HG03064 (cell line): Measurements from ENCODE around the gene ROS1.

Source experiments
- ATAC-seq: cut with Tn5 transposase; IDR thresholded peaks from one replicate; pipeline ENCODE4 v1.9.1; 2021; ENCODE audit warnings: low read depth; ENCODE audit not compliant: unreplicated experiment

Gene ROS1

DNA sequence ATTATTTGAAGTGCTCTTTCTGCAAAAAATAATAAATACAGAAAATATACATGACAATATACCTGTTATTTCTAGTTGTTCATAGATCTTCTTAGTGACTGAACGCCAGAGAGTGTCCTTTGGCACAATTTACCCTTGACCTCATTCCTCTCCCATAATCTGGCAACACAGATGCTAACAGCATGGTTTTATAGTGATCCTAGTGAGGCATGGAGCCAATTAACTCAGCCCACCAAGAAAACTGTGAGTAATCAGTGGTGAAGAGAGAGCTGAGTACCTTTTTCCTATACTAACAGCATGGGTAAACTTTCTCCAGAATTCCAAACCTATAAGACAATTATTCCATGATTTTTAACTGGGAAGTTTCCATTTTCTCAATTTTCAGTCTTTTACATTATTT lies 99.3 kb downstream of the ROS1 start:
- no peak for ATAC-seq

DNA sequence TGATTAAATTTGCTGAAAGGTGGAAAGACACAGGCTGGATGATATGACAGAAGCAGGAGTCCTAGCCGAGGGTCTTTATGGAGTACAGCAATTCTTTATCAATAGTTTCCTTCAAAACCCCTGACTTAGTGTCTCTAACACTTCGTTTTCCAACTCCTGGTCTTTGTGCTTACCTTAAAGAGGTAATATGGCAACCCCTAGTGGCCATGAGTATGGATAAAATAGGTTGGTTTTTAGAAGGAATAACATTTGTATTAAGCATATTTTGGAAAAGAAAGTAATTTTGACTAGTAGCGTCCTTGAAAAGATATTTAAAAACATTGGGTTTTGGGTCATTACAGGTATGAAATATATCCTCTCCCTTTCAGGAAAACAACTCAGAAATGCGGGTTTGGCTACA lies 108.5 kb downstream of the ROS1 start:
- ATAC-seq: no peak

DNA sequence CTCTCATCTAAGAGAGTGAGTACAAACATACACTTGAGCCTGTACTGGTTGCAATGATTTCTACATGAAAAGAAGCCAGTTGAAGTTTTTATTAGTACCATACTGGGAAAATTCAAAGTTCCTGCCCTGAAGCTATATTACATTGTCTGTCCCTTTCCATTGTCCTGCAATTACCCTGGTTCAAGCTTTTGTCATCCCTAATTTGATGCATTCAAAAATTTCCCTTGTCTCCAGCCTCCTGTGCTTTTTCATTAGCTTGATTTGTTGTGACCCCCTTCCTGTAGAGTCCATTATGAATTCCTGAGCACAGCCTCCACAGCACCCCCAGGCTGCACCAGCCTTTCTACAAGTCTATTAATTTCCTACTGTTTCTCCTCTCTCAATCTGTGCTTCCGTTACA lies 114.0 kb downstream of the ROS1 start:
- ATAC-seq: no peak

DNA sequence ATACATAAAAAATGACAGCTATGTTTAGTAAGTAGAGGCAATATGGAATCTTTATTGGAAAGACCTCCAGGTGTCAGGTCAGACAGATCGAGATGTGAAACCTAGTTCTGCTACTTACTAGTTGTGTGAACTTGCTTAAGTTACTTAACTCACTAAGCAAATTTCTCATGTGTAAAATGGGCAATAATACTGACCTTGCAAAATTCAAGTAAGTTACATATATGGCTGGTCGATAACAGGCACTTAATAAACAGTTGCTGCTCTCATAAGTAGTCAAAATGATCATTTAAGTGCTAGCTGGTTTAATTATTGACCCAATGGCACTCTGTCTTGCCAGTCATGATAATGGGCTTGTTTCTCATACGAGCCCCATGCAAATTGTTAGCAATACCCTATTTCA lies 114.4 kb downstream of the ROS1 start:
- no peak for ATAC-seq

DNA sequence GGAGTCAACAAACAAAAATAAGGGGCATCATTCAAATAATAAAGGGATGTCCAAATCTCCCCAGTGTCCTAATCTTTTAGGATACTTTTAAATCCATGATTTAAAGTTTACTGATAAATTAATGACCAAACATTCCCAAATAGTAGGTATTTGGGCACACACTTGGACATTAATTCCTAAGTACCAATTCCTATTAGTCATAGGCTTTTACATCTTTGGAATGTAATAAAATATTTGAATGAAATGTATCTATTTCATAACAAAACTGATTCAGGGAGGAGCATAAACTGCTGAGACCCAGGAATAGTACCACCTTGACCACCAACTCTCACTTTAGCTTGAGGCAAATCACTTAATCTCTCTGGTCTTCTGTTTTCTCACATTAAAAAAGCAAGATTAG lies 116.1 kb downstream of the ROS1 start:
- no peak for ATAC-seq

DNA sequence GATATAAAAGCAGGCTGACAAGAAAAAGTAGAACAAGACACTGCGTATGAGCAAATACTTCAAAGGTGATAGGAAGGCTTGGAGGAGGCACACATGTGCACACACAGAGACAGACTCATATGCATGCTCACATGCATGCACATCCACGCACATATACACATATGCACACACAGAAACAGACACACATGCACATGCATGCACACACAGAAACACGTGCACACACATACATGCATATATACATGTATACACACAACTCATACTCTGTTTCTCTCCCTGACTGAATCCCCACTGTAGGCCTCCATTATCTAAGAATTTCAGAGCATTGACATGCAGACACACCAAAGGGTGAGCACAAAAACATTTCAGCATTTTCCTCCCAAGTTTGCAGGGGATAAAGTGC lies 116.7 kb downstream of the ROS1 start:
- ATAC-seq: no peak

DNA sequence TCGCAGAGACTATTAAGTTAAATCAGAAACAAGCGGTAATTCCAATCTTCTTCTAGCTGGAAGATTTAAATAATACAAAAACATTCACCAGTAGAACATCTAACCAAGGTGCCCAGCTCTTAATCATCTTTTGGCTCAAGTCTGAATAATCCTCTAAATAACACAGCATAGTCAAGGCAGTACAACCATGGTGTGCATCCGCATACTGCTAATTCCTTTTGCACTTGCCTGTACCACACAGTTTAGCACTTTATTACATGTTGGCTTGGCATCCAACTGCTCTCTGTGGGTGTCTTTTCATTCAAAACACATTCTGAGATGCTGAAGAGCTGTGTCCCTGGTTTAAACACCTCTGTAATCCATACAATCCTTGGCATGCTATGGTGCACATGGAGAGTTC lies 118.1 kb downstream of the ROS1 start:
- ATAC-seq: no peak

DNA sequence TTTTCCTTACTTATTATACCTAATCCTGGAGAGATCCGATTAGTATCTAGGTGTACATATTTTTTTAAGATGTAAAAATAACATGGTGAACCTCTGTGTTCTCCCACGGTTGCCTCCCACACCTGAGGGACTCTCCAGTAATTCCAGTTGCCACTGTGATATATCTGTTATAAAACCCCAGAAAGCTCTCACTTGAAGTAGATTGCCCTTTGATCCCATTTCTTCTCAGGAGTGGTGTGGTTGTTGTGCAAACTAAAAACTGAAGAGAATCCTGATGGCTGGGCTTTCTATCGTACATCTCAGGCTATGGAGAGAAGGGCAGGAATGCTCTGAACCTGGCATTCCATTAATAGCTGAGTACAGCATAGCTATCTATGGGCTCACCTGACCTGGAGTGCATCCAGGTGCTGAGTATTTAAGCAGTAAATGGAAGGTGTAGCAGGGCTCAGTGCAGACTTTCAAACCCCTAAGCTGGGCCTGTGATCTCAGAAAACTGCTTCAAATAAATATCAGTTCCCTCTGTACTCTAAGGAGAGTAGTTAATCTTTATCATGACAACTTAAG lies 119.4 kb downstream of the ROS1 start:
- ATAC-seq: no peak

DNA sequence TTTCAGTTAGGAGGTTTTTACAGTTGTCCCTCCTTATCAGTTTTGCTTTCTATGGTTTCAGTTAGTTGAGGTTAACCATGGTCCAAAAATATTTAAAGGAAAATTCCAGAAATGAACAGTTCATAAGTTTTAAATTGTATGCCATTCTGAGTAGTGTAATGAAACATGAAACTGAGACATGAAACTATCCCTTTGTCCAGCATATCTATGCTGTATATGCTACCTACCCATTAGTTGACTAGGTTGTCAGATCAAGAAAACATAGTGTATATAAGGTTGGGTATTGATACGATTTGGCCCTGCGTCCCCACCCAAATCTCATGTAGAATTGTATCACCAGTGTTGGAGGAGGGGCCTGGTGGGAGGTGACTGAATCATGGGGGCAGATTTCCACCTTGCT lies 121.3 kb downstream of the ROS1 start:
- ATAC-seq: no peak

DNA sequence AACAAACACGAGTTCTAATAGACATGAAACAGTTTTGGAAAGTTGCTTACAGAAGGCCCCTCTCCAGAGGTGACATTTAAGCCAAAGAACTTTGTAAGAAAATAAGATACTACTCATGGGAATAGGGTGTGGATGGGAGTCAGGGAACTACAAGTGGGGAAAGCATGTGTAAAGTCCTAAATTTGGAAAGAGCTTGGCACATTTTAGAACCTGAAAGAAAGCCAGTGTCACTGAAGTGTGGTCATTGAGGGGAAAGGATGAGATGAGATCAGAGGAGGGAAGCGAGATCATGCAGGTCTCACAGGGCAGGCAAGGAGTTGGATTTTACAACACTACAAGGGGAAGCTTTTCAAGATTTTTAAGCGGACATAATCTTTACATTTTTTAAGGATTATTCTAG lies 122.4 kb downstream of the ROS1 start:
- no peak for ATAC-seq

DNA sequence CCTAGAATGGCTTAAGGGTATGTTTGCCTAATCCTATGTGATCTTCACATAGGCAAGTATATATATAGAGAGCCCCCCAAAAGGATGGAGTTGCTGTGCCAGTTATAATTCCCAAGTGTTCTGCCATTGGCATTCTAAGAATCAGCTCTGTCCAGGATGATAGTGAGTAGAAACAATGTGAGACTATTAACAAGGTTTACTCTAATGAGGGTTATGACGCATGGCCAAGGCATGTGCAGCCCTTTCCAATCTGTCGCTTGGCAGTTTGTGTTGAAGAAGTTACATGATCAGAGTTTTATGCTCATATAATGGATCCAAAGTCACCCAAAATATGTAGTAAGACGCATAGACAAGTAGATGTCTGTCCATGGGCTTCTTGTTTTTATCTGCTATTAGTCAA lies 126.8 kb downstream of the ROS1 start:
- no peak for ATAC-seq

DNA sequence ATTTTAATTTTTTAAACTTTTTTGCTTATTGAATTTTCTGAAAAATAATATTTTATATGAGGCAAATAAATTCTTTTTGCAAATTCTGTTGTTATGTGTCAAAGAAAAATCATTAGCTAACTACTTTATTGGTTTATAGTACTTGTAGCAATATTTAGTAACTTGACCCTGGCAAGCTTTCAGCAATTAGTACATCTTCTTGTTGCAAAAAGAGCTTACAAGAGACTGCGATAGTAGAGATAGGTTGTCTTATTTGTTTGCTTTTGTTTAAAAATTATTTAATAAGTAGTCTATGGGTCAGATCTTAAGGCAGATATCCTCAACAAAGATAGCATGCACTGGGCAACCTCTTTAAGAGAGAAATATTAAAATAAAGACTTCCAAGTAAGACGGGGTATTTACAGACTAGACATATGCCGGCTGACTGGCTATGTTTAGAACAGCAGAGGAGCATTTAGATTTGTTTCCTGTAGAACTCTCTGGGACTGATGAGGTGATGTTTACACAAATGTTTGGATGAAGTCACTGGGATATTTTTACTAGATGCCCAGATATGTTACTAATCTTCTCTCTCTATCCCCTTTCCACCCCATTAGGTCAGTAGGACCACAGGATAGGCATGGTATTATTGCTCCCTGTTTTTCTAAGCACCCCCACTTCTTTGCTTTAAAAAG lies 135.4 kb downstream of the ROS1 start:
- no peak for ATAC-seq

DNA sequence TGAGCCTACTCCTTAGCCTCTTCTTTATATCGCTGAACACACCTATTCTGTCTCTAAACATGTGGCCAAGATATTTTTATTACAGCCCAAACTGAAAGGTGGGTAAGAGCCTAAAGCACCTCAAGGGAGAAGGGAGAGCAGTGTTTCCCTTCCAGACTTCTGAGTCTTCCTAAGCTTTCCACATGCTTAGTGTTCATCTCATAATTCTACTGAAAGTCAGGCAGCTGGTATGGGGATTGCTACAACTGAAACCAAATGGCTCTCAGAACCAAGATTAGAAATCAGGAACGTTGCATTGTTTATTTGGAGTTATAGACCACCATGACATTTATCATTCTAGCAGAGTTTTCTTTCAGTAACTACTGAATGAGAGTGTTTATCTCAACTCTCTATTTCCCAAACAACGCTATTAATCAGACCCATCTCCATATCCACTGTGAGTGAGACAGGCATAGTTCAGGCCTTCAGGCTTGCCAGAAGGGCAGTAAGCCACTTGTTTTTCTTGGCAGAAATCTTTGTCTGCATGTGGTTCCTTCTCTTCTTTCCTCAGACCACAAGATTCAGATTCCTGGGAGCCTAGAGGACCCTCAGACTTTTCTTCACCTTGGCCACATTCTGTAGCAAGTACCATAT lies 137.5 kb downstream of the ROS1 start:
- no peak for ATAC-seq

DNA sequence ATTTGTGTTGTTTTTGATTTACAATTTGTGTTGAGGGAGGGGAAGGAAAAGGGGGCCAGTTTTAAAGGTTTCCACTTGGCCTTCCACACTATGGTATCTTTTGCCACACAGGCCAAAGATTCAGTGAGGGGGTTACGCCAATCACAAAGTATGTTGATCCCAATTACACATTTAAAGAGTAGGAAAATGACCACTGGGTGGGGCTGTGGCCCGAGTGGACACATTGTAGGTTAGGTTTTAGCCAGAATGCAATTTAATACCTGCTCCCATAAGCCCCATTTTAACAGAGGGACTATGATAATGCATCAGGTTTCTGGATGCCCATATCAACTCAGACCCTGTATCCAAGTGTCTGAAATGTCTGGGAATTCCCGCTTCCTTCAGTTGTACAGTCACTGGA lies 144.8 kb downstream of the ROS1 start:
- ATAC-seq: no peak

DNA sequence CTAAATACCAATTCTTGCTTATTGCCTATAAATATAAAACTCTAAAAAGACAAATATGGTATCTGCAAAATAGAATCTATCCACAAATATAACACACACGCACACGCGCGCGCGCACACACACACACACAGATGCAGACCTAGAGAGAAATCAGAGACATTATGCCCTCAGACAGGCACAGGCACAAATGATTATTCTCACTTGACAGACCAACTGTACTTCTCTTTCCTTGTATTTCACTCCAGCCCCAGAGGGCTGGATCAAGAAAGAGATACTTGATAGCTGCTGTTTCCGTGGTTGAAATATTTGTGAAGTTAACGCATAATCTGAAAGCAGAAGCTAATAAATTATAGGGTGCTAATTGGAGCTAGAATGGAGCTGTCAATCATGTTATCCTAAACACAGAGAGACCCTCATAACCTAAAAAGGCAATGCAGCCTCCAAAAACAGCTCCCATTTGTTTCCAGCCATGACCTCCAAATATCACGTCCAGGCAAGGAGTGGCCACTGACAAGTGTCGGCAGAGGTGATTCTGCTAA lies 148.9 kb downstream of the ROS1 start:
- no peak for ATAC-seq

DNA sequence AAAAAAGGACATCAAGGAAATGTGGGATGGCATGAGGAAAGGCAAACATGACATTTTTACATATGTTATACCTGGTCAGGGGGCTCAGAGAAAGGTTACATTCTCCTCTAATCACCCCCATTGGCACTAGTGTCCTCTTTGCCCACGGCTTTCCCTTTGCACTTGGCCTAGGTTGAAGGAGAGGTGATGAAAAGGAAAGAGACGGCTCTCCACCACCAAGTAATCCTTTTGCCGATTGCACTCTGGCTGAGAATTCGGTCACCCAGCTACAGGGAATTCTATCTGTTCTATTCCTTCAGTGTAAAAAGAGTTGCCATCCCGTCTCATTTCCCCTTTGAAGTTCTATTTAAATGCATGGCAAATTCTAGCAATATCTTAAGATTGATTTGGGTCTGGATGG lies 150.0 kb downstream of the ROS1 start:
- no peak for ATAC-seq

DNA sequence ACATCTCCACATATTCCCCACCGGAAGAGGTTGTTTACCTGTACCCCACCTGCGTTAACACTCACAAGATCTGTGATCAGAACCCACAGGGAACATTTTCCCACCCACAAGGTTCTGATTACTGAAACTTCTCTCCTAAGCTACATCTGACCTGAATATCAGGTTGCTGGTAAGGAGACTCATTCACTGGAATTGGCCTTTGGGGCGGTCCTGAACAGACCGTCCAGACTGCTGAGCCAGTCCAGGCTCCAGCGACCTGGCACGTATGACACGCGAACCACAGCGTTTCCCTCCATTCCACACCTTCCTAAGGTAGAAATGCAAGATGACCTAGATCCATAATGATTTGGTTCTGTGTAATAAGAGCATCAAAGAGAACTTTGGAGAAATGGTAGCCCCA lies 150.5 kb downstream of the ROS1 start:
- no peak for ATAC-seq

DNA sequence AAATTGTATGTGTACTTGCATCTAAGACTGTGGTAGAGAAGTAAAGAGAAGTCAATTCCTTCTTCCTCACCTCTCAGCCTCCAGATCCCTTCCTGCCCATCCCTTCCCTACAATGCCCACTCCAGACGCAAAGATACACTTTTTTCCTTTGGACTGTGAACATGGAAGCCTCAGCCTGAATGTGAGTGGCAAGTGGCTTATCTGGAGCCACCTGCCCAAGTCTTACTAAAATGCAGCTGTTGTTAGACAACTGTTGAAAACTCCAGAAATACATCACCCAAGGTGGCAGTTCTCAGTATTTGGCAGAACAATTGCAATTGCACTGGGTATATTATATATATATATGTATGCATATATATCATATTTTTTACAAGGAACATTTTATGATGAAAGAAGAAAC lies 152.9 kb downstream of the ROS1 start:
- no peak for ATAC-seq

DNA sequence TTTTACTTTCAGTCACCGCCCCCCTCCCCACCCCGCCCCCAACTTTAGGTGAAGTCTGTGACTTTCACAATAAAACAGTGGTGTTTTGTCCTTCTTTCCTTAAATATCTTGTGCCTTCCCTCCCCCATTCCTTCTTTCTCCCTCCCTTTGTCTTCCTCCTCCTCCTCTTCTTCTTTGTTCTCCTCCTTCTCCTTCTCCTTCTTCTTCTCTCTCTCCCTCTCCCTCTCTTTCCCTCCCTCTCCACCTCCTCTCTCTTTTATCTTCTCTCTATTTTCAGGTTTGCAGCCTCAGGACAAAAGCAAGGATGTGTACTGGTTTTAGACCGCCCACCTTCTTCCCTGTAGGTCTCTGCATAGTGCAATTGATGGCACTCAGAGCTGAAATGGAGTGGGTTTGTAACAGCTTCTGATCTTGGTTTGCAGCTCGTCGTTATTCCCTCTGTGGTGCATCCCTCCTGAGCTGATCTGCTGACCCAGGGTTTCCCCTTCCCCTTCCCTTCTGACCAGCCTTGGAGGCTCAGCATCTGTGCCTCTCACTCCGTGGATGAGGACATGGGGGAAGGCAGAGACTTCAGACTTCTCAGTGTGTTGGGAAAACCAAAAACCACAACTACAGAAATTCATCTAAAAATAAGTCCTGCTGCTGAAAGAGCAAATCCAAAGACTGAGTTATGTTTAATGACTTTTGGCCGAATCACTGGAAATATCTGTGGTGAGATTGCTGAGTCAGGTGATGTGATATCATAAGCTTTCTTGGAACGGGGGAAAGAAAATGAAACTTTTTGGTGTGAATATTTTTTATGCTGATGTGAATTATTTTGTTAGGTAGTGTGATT lies 153.5 kb downstream of the ROS1 start:
- no peak for ATAC-seq

DNA sequence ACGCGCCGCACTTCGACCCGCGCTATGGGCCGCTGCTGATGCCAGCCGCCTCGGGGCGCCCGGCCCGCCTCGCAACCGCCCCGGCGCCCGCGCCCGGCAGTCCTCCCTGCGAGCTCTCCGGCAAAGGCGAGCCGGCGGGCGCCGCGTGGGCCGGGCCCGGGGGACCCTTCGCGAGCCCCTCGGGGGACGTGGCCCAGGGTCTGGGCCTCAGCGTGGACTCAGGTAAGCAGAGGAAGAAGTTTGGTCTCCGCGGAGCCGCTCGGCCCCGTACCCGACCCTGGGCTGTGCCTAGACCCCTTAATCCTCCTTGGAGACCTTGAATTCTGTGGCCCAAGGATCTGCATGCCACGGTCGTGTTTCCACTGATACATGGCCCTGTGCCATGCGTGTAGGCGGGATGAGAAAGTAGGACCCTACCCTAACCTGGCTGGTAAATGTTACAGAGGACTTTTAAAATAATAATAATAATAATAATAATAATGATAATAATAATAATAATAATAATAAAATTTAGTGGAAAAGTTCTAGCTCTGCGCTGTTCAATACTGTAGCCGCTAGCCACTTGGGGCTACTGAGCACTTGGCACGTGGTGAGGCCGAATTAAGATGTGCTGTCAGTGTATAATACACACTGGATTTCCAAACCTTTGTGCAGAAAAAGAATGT lies 154.8 kb downstream of the ROS1 start:
- no peak for ATAC-seq
